Panc1 (cell line): ENCODE measurements around the gene EPOP. TPM values are rescaled to one million over a fixed set of nuclear protein-coding genes. Genes with fewer than 3 reads are reported as not detected.
"Not testable (repeated sequence)": the region's sequence is repeated elsewhere in the genome, so short reads cannot be mapped to it uniquely, and the experiment has no call there.

Experiments used
- ATAC-seq: fragments of 200-7000 bp; cut with Tn5 transposase; 2 replicates; pipeline ENCODE4 v1.9.1; 2020; ENCODE audit warnings: mild to moderate bottlenecking, moderate library complexity
- BruUV-seq: library from RNA; stranded (reverse); fragments of 400-500 nt; replicated peaks from 2 replicates; lab custom pipeline; 2021; lab: Mats Ljungman, UMichigan
- CTCF ChIA-PET: fragments of 300-600 bp; sonication (Branson Sonifier 250); formaldehyde crosslinking; loops from one replicate; lab custom pipeline; 2022; ENCODE audit warnings: antibody characterized with exemption; lab: Charles Lee
- POLR2A ChIA-PET: fragments of 300-600 bp; sonication (Branson Sonifier 250); formaldehyde crosslinking; loops from one replicate; lab custom pipeline; 2022; ENCODE audit warnings: antibody characterized with exemption; lab: Charles Lee
- DNase-seq: peaks from one replicate; pipeline ENCODE4 v3.0.0-alpha.2; 2010; ENCODE audit warnings: low read depth, low spot score
- H3K27ac ChIP-seq: 2 replicates; pipeline ENCODE4 v1.5.1; 2011; ENCODE audit warnings: mild to moderate bottlenecking, low read length, inconsistent platforms
- H3K27me3 ChIP-seq: fragments of 200-500 bp; sonication (Bioruptor generic); 2 replicates; pipeline ENCODE4 v1.6.0; 2014; ENCODE audit warnings: low read length, inconsistent platforms; ENCODE audit not compliant: control insufficient read depth, insufficient read depth
- H3K36me3 ChIP-seq: fragments of 200-500 bp; sonication (Bioruptor generic); 2 replicates; pipeline ENCODE4 v1.5.1; 2014; ENCODE audit warnings: inconsistent platforms, mild to moderate bottlenecking, low read length, moderate library complexity; ENCODE audit not compliant: control insufficient read depth, insufficient read depth
- H3K4me1 ChIP-seq: 2 replicates; pipeline ENCODE4 v1.5.1; 2011; ENCODE audit warnings: inconsistent platforms, mild to moderate bottlenecking, low read length, moderate library complexity; ENCODE audit not compliant: control insufficient read depth, insufficient read depth
- H3K4me3 ChIP-seq, 2 experiments: 2 replicates each; pipeline ENCODE4 v1.5.1; 2011 to 2012; ENCODE audit warnings: low read depth in 2 of 2, low read length in 2 of 2, mild to moderate bottlenecking in 2 of 2, inconsistent platforms in 1 of 2, moderate library complexity in 1 of 2
- H3K9me3 ChIP-seq: fragments of 200-500 bp; sonication (Bioruptor generic); 2 replicates; pipeline ENCODE4 v1.5.1; 2014; ENCODE audit warnings: low read depth, mild to moderate bottlenecking, inconsistent platforms, low read length, moderate library complexity; ENCODE audit not compliant: control insufficient read depth, insufficient read depth
- CTCF ChIP-seq: fragments of 450-650 bp; IDR thresholded peaks from 2 replicates; pipeline ENCODE4 v1.5.1; 2017; ENCODE audit warnings: mild to moderate bottlenecking
- POLR2AphosphoS5 ChIP-seq: IDR thresholded peaks from 2 replicates; pipeline ENCODE4 v1.6.1; 2012; ENCODE audit warnings: mild to moderate bottlenecking, low read depth, low read length, moderate library complexity
- REST ChIP-seq, 2 experiments: IDR thresholded peaks; 2 replicates each; pipeline ENCODE4 v1.6.1; 2011 to 2012; ENCODE audit warnings: low read depth in 2 of 2, control low read depth in 1 of 2, low read length in 1 of 2, mild to moderate bottlenecking in 1 of 2, moderate library complexity in 1 of 2; ENCODE audit not compliant: insufficient read depth in 1 of 2
- SIN3A ChIP-seq: IDR thresholded peaks from 2 replicates; pipeline ENCODE4 v1.6.1; 2012; ENCODE audit warnings: low read depth, mild to moderate bottlenecking, low read length, moderate library complexity, borderline replicate concordance; ENCODE audit not compliant: insufficient read depth
- TCF7L2 ChIP-seq: IDR thresholded peaks from 2 replicates; pipeline ENCODE4 v1.6.1; 2011; ENCODE audit warnings: mild to moderate bottlenecking, low read depth, low read length, inconsistent platforms
- in situ Hi-C: cut with HindIII; loops from 2 replicates; pipeline ENCODE4 v1.10.0; 2016; ENCODE audit warnings: low sequenced_read_pairs, low pct_unique_long_range_greater_than_20kb
- intact Hi-C: fragments of 100-400 bp; cut with micrococcal nuclease; formaldehyde crosslinking; loops from one replicate; pipeline ENCODE4 v1.10.0; 2022; ENCODE audit not compliant: unreplicated experiment
- total RNA-seq: library from RNA; stranded (reverse); gene quantifications from one replicate; pipeline ENCODE4 v1.2.1, GENCODE V29; 2021; ENCODE audit not compliant: unreplicated experiment

The EPOP gene
- total RNA-seq, 1 experiment from 2014 or later, result 19.9 TPM

GRCh38 chr17:38653230-38653629, 21.5 kb downstream of the EPOP start:
- in situ Hi-C loops, result no loop called here

GRCh38 chr17:38650653-38651173, 24.0 kb downstream of the EPOP start:
- POLR2A ChIA-PET, result interaction anchor here (0.6 kb wide), 1 partner anchor 103 kb away, joined by 25 read pairs; no protein-coding TSS in a partner anchor
- H3K27me3 ChIP-seq, ATAC-seq, H3K9me3 ChIP-seq, H3K27ac ChIP-seq, BruUV-seq, in situ Hi-C loops, DNase-seq, intact Hi-C loops, H3K4me3 ChIP-seq, H3K4me1 ChIP-seq, H3K36me3 ChIP-seq, CTCF ChIA-PET: not testable (repeated sequence)

More at GRCh38 chr17:38653230-38653629, 21.5 kb downstream of the EPOP start:
- Histone ChIP-seq H3K27ac (no peak overlapping the region), H3K4me1 (no peaks in the 10 kb centered on the region), H3K4me3 (no peak overlapping the region), H3K36me3 (no peaks in the 10 kb centered on the region), H3K9me3 (no peaks in the 10 kb centered on the region), H3K27me3 (no peaks in the 10 kb centered on the region)
- BruUV-seq, result no TSS peak
- intact Hi-C loops, result no loop called here
- DNase-seq (no peak), ATAC-seq (no peak)
- CTCF ChIA-PET, result interaction anchor here (0.7 kb wide), 1 partner anchor 19 kb away, joined by 5 read pairs; no protein-coding TSS in a partner anchor
- TF ChIP-seq POLR2AphosphoS5, result no peak
- no peak for TF ChIP-seq CTCF
- no peak for TF ChIP-seq REST (IDR thresholded peaks at IDR 0.05; ENCODE audit: insufficient read depth in 1 of 2, low read depth in 2 of 2, low read length in 1 of 2)
- no peak for TF ChIP-seq SIN3A
- no peak for TF ChIP-seq TCF7L2
- POLR2A ChIA-PET, result interaction anchor here (0.7 kb wide), 1 partner anchor 16 kb away, joined by 13 read pairs; no protein-coding TSS in a partner anchor

- DNase-seq, result no peak
- intact Hi-C loops, result no loop called here
- ChIA-PET POLR2A (interaction anchor here (0.6 kb wide), 1 partner anchor 15 kb away, joined by 13 read pairs; no protein-coding TSS in a partner anchor), CTCF (no interaction called here)
- Histone ChIP-seq H3K36me3 (no peaks in the 10 kb centered on the region), H3K27me3 (no peaks in the 10 kb centered on the region), H3K27ac (no peak overlapping the region), H3K4me3 (no peak overlapping the region), H3K9me3 (no peaks in the 10 kb centered on the region), H3K4me1 (no peaks in the 10 kb centered on the region)
- TF ChIP-seq CTCF (no peak), POLR2AphosphoS5 (no peak), SIN3A (no peak), TCF7L2 (no peak), REST (IDR thresholded peaks at IDR 0.05; ENCODE audit: insufficient read depth in 1 of 2, low read depth in 2 of 2, low read length in 1 of 2) (no peak)
- no TSS peak for BruUV-seq
- in situ Hi-C loops, result no loop called here
- ATAC-seq, result no peak
Measured at GRCh38 chr17:38637951-38638350, 36.8 kb downstream of the EPOP start.
